HepG2 (cell line): Measurements from ENCODE around the gene DNMT3A. TPM values are rescaled to one million over a fixed set of nuclear protein-coding genes. Genes with fewer than 3 reads are reported as not detected.

Experiments used
- CBX5 ChIP-seq: sonication (generic); formaldehyde crosslinking; IDR thresholded peaks from 2 replicates; pipeline ENCODE4 v1.4.0; 2020; ENCODE audit warnings: missing genetic modification reagents, borderline replicate concordance
- ELF1 ChIP-seq: sonication (generic); formaldehyde crosslinking; IDR thresholded peaks from 2 replicates; pipeline ENCODE4 v1.4.0; 2020; ENCODE audit warnings: missing genetic modification reagents
- HOMEZ ChIP-seq: IDR thresholded peaks from 2 replicates; pipeline ENCODE4 v1.6.1; 2016; ENCODE audit warnings: low read depth
- IRX3 ChIP-seq: sonication (generic); formaldehyde crosslinking; IDR thresholded peaks from 2 replicates; pipeline ENCODE4 v1.8.1; 2023; ENCODE audit warnings: mild to moderate bottlenecking, low read depth, missing genetic modification reagents, borderline replicate concordance
- MTERF4 ChIP-seq: sonication (generic); formaldehyde crosslinking; IDR thresholded peaks from 2 replicates; pipeline ENCODE4 v1.8.0; 2023; ENCODE audit warnings: mild to moderate bottlenecking, missing genetic modification reagents
- NONO ChIP-seq, 2 experiments: fragments of 450-650 bp in 1 of 2; sonication (generic) in 1 of 2; formaldehyde crosslinking in 1 of 2; IDR thresholded peaks in 1 of 2; conservative IDR thresholded peaks in 1 of 2; 2 replicates each; pipeline versions ENCODE4 v1.6.1 to v1.8.0; 2017 to 2022; ENCODE audit warnings: mild to moderate bottlenecking in 1 of 2, missing genetic modification reagents in 1 of 2, moderate library complexity in 1 of 2
- POGK ChIP-seq: sonication (generic); formaldehyde crosslinking; conservative IDR thresholded peaks from 2 replicates; pipeline ENCODE4 v1.8.0; 2022; ENCODE audit warnings: mild to moderate bottlenecking, moderate library complexity, missing genetic modification reagents
- TP53 ChIP-seq: sonication (generic); formaldehyde crosslinking; conservative IDR thresholded peaks from 2 replicates; pipeline ENCODE4 v1.4.0; 2020; ENCODE audit warnings: missing genetic modification reagents
- USF2 ChIP-seq, 2 experiments: sonication (generic) in 1 of 2; formaldehyde crosslinking in 1 of 2; IDR thresholded peaks; 2 replicates each; pipeline versions ENCODE4 v1.5.1 to v1.6.1; 2011 to 2020; ENCODE audit warnings: borderline replicate concordance in 1 of 2, low read depth in 1 of 2, low read length in 1 of 2, mild to moderate bottlenecking in 1 of 2, missing genetic modification reagents in 1 of 2, moderate library complexity in 1 of 2
- ZBTB33 ChIP-seq: sonication (generic); formaldehyde crosslinking; IDR thresholded peaks from 2 replicates; pipeline ENCODE4 v1.4.0; 2020; ENCODE audit warnings: missing genetic modification reagents
- ZBTB8A ChIP-seq: sonication (generic); formaldehyde crosslinking; IDR thresholded peaks from 2 replicates; pipeline ENCODE4 v1.4.0; 2020; ENCODE audit warnings: mild to moderate bottlenecking, low read depth, missing genetic modification reagents, borderline replicate concordance
- ZNF280D ChIP-seq: sonication (generic); formaldehyde crosslinking; IDR thresholded peaks from 2 replicates; pipeline ENCODE4 v1.5.1; 2020; ENCODE audit warnings: mild to moderate bottlenecking, missing genetic modification reagents
- ZNF292 ChIP-seq: sonication (generic); formaldehyde crosslinking; IDR thresholded peaks from 2 replicates; pipeline ENCODE4 v1.8.1; 2022; ENCODE audit warnings: mild to moderate bottlenecking, low read depth, missing genetic modification reagents, borderline replicate concordance
- ZNF615 ChIP-seq: sonication (generic); formaldehyde crosslinking; IDR thresholded peaks from 2 replicates; pipeline ENCODE4 v1.5.0; 2020; ENCODE audit warnings: mild to moderate bottlenecking, missing genetic modification reagents, borderline replicate concordance
- ZSCAN12 ChIP-seq: sonication (generic); formaldehyde crosslinking; IDR thresholded peaks from 2 replicates; pipeline ENCODE4 v1.9.0; 2021; ENCODE audit warnings: mild to moderate bottlenecking, missing genetic modification reagents
- ZSCAN25 ChIP-seq: sonication (generic); formaldehyde crosslinking; IDR thresholded peaks from 2 replicates; pipeline ENCODE4 v1.8.0; 2022; ENCODE audit warnings: mild to moderate bottlenecking, missing genetic modification reagents
- polyA plus RNA-seq, 8 experiments: library from polyadenylated mRNA; depleted of rRNA in 3 of 8; stranded (reverse) in 7 of 8; unstranded in 1 of 8; fragments of >200 nt; fragmentation: Illumina TruSeq in 4 of 8; extraction: Trizol in 4 of 8; gene quantifications; 2 replicates each; pipeline versions ENCODE4 v1.2.1 to v1.2.3, GENCODE V29; 2011 to 2016; ENCODE audit warnings: low read depth in 4 of 8, missing spikeins in 1 of 8, mixed read lengths in 1 of 8; ENCODE audit not compliant: insufficient read depth in 1 of 8
- total RNA-seq, 5 experiments: library from RNA; depleted of rRNA; stranded (reverse); fragments of >200 nt; fragmentation: Illumina TruSeq; extraction: Trizol; gene quantifications; 2 replicates each; pipeline ENCODE4 v1.2.3, GENCODE V29; 2016; ENCODE audit warnings: low read depth in 1 of 5

Gene DNMT3A
- total and polyA plus RNA-seq, 2 of the 13 experiments (the other 11 are each of a cell fraction or from before 2014, with no cell fraction given) = 14.7 to 29.1 TPM

GRCh38 chr2:25339791-25340180, 1.9 kb downstream of the DNMT3A start (continued):
- TF ChIP-seq POGK (CRISPR knock-in tag) (no peak), ZBTB8A (no peak), NONO (IDR thresholded peaks at IDR 0.05) (no peak), NONO (CRISPR knock-in tag; conservative IDR thresholded peaks at IDR 0.05) (peak; percentile 70), USF2 (IDR thresholded peaks at IDR 0.05; ENCODE audit: low read depth, low read length) (no peak), USF2 (CRISPR knock-in tag; IDR thresholded peaks at IDR 0.05; ENCODE audit: borderline replicate concordance) (no peak), TP53 (CRISPR knock-in tag) (no peak), ZSCAN12 (CRISPR knock-in tag) (no peak), ELF1 (CRISPR knock-in tag) (no peak), MTERF4 (CRISPR knock-in tag) (no peak), IRX3 (0 out of 2 replicates have a peak, but pooled peaks have one; percentile 29), ZBTB33 (CRISPR knock-in tag) (peak; percentile 85), HOMEZ (CRISPR knock-in tag) (no peak), ZNF280D (no peak), ZNF615 (CRISPR knock-in tag) (no peak), ZNF292 (CRISPR knock-in tag) (no peak; the same call in 1 of the 2 replicates), ZSCAN25 (CRISPR knock-in tag) (no peak), CBX5 (CRISPR knock-in tag) (0 out of 2 replicates have a peak, but pooled peaks have one; percentile 14)
